Measurements from ENCODE around the gene STXBP5. TPM values are rescaled to one million over a fixed set of nuclear protein-coding genes. Genes with fewer than 3 reads are reported as not detected.

Gene STXBP5
- total and polyA plus RNA-seq, 9 donors, result 3.3 to 15.4 (median 10.4) TPM

DNA sequence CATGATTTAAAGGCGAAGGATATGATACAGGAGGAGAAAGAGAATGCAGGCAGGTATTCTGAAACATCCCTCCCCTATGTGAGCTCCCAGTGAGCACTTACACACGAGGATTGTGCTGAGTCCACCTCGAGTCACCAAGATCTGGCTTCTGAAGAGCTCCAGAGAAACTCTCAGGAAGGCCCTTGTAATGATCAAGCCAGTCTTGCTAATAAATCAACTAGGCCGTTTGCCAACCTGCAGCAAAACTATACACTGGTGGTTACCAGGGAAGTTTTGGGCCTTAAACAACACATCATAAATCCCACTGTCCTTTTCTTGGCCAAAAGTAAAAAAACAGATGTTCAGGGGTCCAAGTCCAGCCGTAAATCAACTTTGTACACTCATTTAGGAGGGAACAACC, 79.2 kb downstream of the STXBP5 start:
- 50 to 71% (median 70%) methylated on average over 5 of the region's 5 CpGs for WGBS, 3 donors
- intact Hi-C loops (cut with DNase I), result loop anchor here in 2 of 4 donors (10.0 kb wide), 1 partner anchor 429 kb away; no protein-coding TSS in a partner anchor
- no peaks in the 10 kb centered on the region for H3K9me3 ChIP-seq
- H3K27ac ChIP-seq, result no peak overlapping the region
- TF ChIP-seq, protein P1, sequence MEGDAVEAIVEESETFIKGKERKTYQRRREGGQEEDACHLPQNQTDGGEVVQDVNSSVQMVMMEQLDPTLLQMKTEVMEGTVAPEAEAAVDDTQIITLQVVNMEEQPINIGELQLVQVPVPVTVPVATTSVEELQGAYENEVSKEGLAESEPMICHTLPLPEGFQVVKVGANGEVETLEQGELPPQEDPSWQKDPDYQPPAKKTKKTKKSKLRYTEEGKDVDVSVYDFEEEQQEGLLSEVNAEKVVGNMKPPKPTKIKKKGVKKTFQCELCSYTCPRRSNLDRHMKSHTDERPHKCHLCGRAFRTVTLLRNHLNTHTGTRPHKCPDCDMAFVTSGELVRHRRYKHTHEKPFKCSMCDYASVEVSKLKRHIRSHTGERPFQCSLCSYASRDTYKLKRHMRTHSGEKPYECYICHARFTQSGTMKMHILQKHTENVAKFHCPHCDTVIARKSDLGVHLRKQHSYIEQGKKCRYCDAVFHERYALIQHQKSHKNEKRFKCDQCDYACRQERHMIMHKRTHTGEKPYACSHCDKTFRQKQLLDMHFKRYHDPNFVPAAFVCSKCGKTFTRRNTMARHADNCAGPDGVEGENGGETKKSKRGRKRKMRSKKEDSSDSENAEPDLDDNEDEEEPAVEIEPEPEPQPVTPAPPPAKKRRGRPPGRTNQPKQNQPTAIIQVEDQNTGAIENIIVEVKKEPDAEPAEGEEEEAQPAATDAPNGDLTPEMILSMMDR (IDR thresholded peaks at IDR 0.05), result no peak
- TF ChIP-seq POLR2A (IDR thresholded peaks at IDR 0.05) (no peak), EP300 (IDR thresholded peaks at IDR 0.05) (no peak)
- H3K4me3 ChIP-seq, result no peak overlapping the region
- no peaks in the 10 kb centered on the region for H3K4me1 ChIP-seq (ENCODE audit: insufficient read depth)
- DNase-seq, result no peak
- no peaks in the 10 kb centered on the region for H3K36me3 ChIP-seq
- no peaks in the 10 kb centered on the region for H3K27me3 ChIP-seq

DNA sequence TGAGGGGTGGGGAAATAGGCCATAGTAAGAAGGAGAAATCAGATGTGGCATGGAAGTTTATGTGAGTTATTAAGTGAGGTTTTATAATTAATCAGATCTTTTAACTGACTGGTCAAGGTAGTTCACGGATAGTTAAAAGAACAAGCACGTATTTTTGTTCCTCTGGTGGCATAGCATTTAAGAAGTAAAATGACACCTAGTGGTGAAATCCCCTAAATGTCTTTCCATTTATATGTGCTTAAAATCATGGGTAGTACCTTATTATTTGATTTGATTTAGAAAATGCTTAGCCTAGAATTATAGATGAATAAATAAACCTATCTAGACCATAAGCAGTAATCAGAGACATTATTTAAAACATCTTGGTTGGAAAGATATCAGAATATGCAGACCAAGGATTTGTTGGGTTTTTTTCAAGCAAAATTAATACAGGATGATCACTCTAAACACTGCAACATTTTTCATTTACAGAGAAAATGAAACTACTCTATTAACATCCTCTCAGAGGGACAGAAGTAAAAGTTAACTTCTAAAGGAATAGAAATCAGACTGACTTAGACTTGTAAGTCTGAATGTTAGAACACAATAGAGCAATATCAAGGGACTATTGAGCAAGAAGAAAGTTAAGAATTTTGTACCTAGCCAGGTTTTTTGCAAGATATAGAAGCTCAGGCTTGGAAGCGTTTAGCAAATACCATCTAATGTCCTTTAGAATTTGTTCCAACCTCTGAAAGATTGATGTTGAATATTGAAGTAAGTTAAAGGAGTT, 81.1 kb downstream of the STXBP5 start:
- Histone ChIP-seq H3K4me3 (no peak overlapping the region), H3K9me3 (no peaks in the 10 kb centered on the region), H3K27ac (no peak overlapping the region), H3K4me1 (ENCODE audit: insufficient read depth) (no peaks in the 10 kb centered on the region), H3K36me3 (no peaks in the 10 kb centered on the region), H3K27me3 (no peaks in the 10 kb centered on the region)
- DNase-seq, result no peak
- 19 to 26% (median 26%) methylated on average over 3 of the region's 3 CpGs for WGBS, 3 donors
- intact Hi-C loops (cut with DNase I), result loop anchor here in 2 of 4 donors (10.0 kb wide), 1 partner anchor 430 kb away; no protein-coding TSS in a partner anchor
- TF ChIP-seq, protein P1 (IDR thresholded peaks at IDR 0.05), result peak in 1 of 3 donors; percentile 27
- TF ChIP-seq EP300 (IDR thresholded peaks at IDR 0.05) (no peak), POLR2A (IDR thresholded peaks at IDR 0.05) (no peak)

DNA sequence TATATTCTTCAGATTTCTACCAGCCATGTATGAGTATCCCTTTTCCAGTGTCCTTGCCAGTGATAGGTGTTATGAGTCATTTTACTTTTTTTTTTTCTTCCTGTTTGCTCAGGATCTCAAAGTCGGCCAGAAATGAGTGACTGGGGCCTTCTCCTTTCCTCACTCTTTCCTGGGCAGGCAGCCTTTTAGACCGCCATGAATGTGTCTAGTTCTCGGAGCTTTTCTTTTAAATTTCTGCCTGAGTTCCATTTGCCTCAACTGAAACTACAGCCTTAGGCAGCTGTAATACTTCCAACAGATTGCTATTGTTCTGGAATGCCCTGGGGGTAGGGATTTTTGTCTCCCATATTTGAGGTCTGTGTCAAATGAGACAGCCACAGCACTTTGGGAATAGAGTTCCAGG, 83.7 kb downstream of the STXBP5 start:
- no peak overlapping the region for H3K4me3 ChIP-seq
- no peak for DNase-seq
- no peak overlapping the region for H3K27ac ChIP-seq
- WGBS, 3 donors, result 73 to 79% (median 77%) methylated on average over 3 of the region's 3 CpGs
- H3K36me3 ChIP-seq, result no peaks in the 10 kb centered on the region
- TF ChIP-seq, protein P1 (IDR thresholded peaks at IDR 0.05), result no peak
- TF ChIP-seq POLR2A (IDR thresholded peaks at IDR 0.05), result no peak
- no peak for TF ChIP-seq EP300 (IDR thresholded peaks at IDR 0.05)
- H3K27me3 ChIP-seq, result no peaks in the 10 kb centered on the region
- intact Hi-C loops (cut with DNase I), result loop anchor here in 2 of 4 donors (10.0 kb wide), 1 partner anchor 433 kb away; no protein-coding TSS in a partner anchor
- H3K4me1 ChIP-seq (ENCODE audit: insufficient read depth), result no peaks in the 10 kb centered on the region
- no peaks in the 10 kb centered on the region for H3K9me3 ChIP-seq

DNA sequence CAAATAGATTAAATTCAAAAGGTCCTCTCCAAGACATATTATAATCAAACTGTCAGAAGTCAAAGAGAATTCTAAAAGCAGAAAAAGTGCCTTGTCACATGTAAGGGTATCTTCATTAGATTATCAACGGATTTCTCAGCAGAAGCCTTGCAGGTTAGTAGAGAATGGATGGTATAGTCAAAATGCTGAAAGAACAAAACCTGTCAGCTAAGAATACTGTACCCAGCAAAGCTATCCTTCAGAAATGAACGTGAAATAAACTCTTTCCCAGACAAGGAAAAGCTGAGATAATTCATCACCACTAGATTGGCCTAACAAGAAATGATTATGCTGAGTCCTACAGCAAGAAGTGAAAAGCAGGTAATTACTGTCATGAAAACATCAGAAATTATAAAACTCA, 92.9 kb downstream of the STXBP5 start:
- DNase-seq, result no peak
- H3K4me3 ChIP-seq, result no peak overlapping the region
- intact Hi-C loops (cut with DNase I), result no loop called here
- H3K27ac ChIP-seq, result no peak overlapping the region
- 90 to 94% (median 90%) methylated on average over 2 of the region's 2 CpGs for WGBS, 3 donors
- H3K27me3 ChIP-seq, result no peaks in the 10 kb centered on the region
- H3K4me1 ChIP-seq (ENCODE audit: insufficient read depth), result no peaks in the 10 kb centered on the region
- no peaks in the 10 kb centered on the region for H3K9me3 ChIP-seq
- TF ChIP-seq POLR2A (IDR thresholded peaks at IDR 0.05) (no peak), EP300 (IDR thresholded peaks at IDR 0.05) (no peak)
- TF ChIP-seq, protein P1 (IDR thresholded peaks at IDR 0.05), result no peak
- H3K36me3 ChIP-seq, result no peaks in the 10 kb centered on the region

Measured in ovary (tissue), 9 donors.